Tibial nerve (tissue), 4 donors: Measurements from ENCODE around the gene KLHL17. TPM values are rescaled to one million over a fixed set of nuclear protein-coding genes. Genes with fewer than 3 reads are reported as not detected.
A peak's percentile ranks its signal among the peaks of the same experiment; 100 is the strongest.

Experiments used
- DNase-seq, 2 donors: peaks; one replicate each; pipeline ENCODE4 v3.0.0-alpha.2; 2019; ENCODE audit warnings: low spot score in 2 of 2
- H3K27ac ChIP-seq, 4 donors: fragments of 200-600 bp; sonication (generic) in 3 of 4; one replicate each; pipeline ENCODE4 v1.5.1; 2017 to 2019; ENCODE audit warnings: mild to moderate bottlenecking in 1 of 4
- H3K27me3 ChIP-seq, 2 donors: fragments of 200-600 bp; sonication (generic) in 1 of 2; one replicate each; pipeline versions ENCODE4 v1.5.1 to v1.6.0; 2017 to 2019
- H3K36me3 ChIP-seq, 3 donors: fragments of 200-600 bp; sonication (generic); one replicate each; pipeline ENCODE4 v1.5.1; 2018 to 2019
- H3K4me1 ChIP-seq, 4 donors: fragments of 200-600 bp; sonication (generic) in 3 of 4; one replicate each; pipeline ENCODE4 v1.5.1; 2017 to 2019
- H3K4me3 ChIP-seq, 4 donors: fragments of 200-600 bp; sonication (generic) in 3 of 4; one replicate each; pipeline ENCODE4 v1.5.1; 2017 to 2019; ENCODE audit warnings: mild to moderate bottlenecking in 1 of 4, moderate library complexity in 1 of 4
- H3K9me3 ChIP-seq, 4 donors: fragments of 200-600 bp; sonication (generic) in 3 of 4; one replicate each; pipeline ENCODE4 v1.5.1; 2017 to 2019
- CTCF ChIP-seq, 5 experiments: fragments of 200-600 bp in 3 of 5; fragments of 450-650 bp in 2 of 5; sonication (generic) in 3 of 5; IDR thresholded peaks; one replicate each; pipeline ENCODE4 v1.5.1; 2016 to 2019; ENCODE audit warnings: antibody characterized with exemption in 5 of 5, mild to moderate bottlenecking in 3 of 5, moderate library complexity in 2 of 5
- EP300 ChIP-seq, 2 donors: sonication (generic); formaldehyde crosslinking; IDR thresholded peaks; one replicate each; pipeline ENCODE4 v1.6.1; 2017; ENCODE audit warnings: antibody characterized with exemption in 2 of 2, mild to moderate bottlenecking in 1 of 2
- POLR2A ChIP-seq, 2 donors: fragments of 450-650 bp; IDR thresholded peaks; one replicate each; pipeline ENCODE4 v1.6.1; 2017; ENCODE audit warnings: antibody characterized with exemption in 2 of 2, mild to moderate bottlenecking in 2 of 2, moderate library complexity in 2 of 2
- WGBS, 2 donors: methylation state at CpG; one replicate each; pipeline ENCODE4 v1.1.5; 2018; 5-methylcytosine and 5-hydroxymethylcytosine counted together
- total RNA-seq, 4 donors: library from RNA; depleted of rRNA; stranded (reverse); fragments of >200 nt; gene quantifications; one replicate each; pipeline ENCODE4 v1.1.0, GENCODE V29; 2016

KLHL17 gene
- total RNA-seq: 10 to 100 TPM in 3 of 4 donors, 1 to 10 TPM in 1; 4.2 to 19.2 (median 11.9) TPM

DNA sequence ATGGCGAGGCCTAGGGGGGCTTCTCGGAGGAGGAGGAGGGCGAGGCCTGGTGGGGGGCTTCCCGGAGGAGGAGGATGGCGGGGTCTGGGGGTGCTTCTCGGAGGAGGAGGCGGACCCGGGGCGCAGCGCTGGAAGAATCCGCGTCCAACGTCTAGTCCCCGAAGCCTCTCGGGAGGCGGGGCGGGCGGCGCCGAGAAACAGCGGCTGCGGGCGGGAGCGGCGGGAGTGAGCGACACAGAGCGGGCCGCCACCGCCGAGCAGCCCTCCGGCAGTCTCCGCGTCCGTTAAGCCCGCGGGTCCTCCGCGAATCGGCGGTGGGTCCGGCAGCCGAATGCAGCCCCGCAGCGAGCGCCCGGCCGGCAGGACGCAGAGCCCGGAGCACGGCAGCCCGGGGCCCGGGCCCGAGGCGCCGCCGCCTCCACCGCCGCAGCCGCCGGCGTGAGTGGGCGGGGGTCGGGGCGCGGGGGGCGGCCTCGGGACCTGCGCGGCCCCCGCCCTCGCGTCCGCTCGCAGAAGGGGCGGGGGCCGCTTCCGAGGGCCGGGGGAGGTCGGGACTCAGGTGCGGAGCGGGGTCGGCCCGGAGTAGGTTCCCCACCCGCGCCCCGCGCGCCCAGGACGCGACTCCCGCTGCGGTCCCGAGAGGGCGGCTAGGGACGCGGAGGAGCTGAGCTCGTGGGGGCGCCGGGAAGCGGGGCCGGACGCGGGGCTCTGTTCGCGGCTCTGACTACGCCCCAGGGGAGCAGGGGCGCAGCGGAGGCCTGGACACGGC is at the start of gene KLHL17:
TSS of gene KLHL17 (plus strand) at position 222 of the 769 bp plus-strand sequence. CDS start at position 332, 110 bp downstream.
- no peaks in the 10 kb centered on the region for H3K9me3 ChIP-seq
- H3K4me3 ChIP-seq: peak within 1 kb of the TSS; percentile 48 to 100 (median 94)
- 0 to 1% methylated on average over 21 to 48 of the region's 109 CpGs for WGBS, 2 donors
- H3K27me3 ChIP-seq: no peaks in the 10 kb centered on the region
- peaks cover 8 to 48% (median 24%) of the 10 kb centered on the region in 4 donors for H3K4me1 ChIP-seq
- H3K27ac ChIP-seq: peak within 1 kb of the TSS in 1 of 4 donors; percentile 64
- no peak for TF ChIP-seq CTCF (IDR thresholded peaks at IDR 0.05)
- no peak for TF ChIP-seq POLR2A (IDR thresholded peaks at IDR 0.05)
- TF ChIP-seq EP300 (IDR thresholded peaks at IDR 0.05): no peak
- peak; percentile 62 to 65 for DNase-seq
- peaks cover 0 to 46% (median 0%) of the 10 kb centered on the region in 3 donors for H3K36me3 ChIP-seq

DNA sequence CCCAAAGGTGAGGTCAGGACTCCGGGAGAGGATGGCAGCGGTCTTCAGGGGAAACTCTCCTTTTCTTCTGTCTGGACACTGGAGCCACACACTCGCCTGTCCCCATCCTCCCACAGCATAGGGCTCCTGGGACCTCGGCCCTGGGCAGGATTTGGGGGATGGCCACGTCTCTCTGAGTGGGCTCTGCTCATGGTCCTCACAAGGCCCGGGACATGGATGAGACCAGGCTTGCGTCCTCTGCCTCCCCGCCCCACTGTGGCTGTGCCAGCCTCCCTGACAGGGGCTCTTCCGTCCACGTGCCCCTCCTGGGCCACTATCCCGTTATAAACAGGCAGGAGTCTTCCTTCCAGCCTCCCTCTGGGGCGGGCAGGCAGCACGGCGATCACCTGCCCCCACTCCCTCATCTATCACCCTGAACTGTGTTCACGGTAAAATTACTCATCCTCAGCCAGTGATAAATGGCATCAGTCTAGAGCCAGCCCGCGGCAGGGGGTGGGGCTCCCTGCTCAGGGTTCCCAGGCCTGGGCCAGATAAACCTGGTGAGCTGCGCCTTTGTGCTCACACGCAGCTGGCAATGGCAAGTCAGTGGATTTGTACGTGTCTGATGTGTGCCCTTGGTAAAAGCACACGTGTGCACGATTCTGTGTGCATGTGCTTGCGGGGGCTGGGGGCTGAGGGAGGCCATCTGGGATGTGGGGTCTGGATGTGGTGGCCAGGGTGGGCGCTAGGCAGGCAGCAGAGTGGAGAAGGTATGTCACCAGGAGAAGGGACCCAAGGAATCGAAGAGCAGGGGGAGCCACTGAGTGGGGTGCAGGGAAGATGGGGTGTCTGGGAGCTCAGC is 49.3 kb upstream of the KLHL17 start:
- TF ChIP-seq EP300 (IDR thresholded peaks at IDR 0.05) (no peak), POLR2A (IDR thresholded peaks at IDR 0.05) (no peak), CTCF (IDR thresholded peaks at IDR 0.05) (no peak)
- H3K27ac ChIP-seq: peak overlapping the region in 1 of 4 donors; percentile 72
- H3K4me1 ChIP-seq: peaks cover 0 to 27% (median 7%) of the 10 kb centered on the region in 4 donors
- H3K4me3 ChIP-seq: no peak overlapping the region
- DNase-seq: peak in 1 of 2 donors; percentile 6
- H3K36me3 ChIP-seq: no peaks in the 10 kb centered on the region
- no peaks in the 10 kb centered on the region for H3K9me3 ChIP-seq
- peaks cover 0 to 52% of the 10 kb centered on the region in 2 donors for H3K27me3 ChIP-seq
- 62 to 74% methylated on average over 24 to 25 of the region's 25 CpGs for WGBS, 2 donors

- WGBS, 2 donors: 53 to 73% methylated on average over 13 to 15 of the region's 15 CpGs
- DNase-seq: peak in 1 of 2 donors; percentile 4
- no peak overlapping the region for H3K27ac ChIP-seq
- H3K4me3 ChIP-seq: no peak overlapping the region
- H3K36me3 ChIP-seq: no peaks in the 10 kb centered on the region
- peaks cover 0 to 26% (median 3%) of the 10 kb centered on the region in 4 donors for H3K4me1 ChIP-seq
- TF ChIP-seq CTCF (IDR thresholded peaks at IDR 0.05): no peak
- TF ChIP-seq EP300 (IDR thresholded peaks at IDR 0.05): no peak
- TF ChIP-seq POLR2A (IDR thresholded peaks at IDR 0.05): no peak
- H3K9me3 ChIP-seq: no peaks in the 10 kb centered on the region
- peaks cover 0 to 62% of the 10 kb centered on the region in 2 donors for H3K27me3 ChIP-seq
These were observed 48.3 kb upstream of the KLHL17 start for GRCh38 chr1:911875-912739.

GRCh38 chr1:912740-913301 is 47.6 kb upstream of the KLHL17 start:
- peaks cover 0 to 69% of the 10 kb centered on the region in 2 donors for H3K27me3 ChIP-seq
- DNase-seq: no peak
- no peaks in the 10 kb centered on the region for H3K9me3 ChIP-seq
- TF ChIP-seq POLR2A (IDR thresholded peaks at IDR 0.05): no peak
- no peak for TF ChIP-seq EP300 (IDR thresholded peaks at IDR 0.05)
- TF ChIP-seq CTCF (IDR thresholded peaks at IDR 0.05): no peak
- 27 to 54% methylated on average over 20 to 22 of the region's 24 CpGs for WGBS, 2 donors
- no peak overlapping the region for H3K27ac ChIP-seq
- H3K36me3 ChIP-seq: no peaks in the 10 kb centered on the region
- H3K4me3 ChIP-seq: no peak overlapping the region
- peaks cover 0 to 29% (median 3%) of the 10 kb centered on the region in 4 donors for H3K4me1 ChIP-seq
